NB4 (cell line): ENCODE results near the gene FTO.
A peak's percentile ranks its signal among the peaks of the same experiment; 100 is the strongest.
"Not testable (repeated sequence)": the region's sequence is repeated elsewhere in the genome, so short reads cannot be mapped to it uniquely, and the experiment has no call there.

ENCODE experiments used
- DNase-seq: peaks from one replicate; pipeline ENCODE4 v3.0.0; 2010; ENCODE audit warnings: low read depth
- H3K4me3 ChIP-seq: one replicate; pipeline ENCODE4 v1.5.1; 2011; ENCODE audit warnings: mild to moderate bottlenecking, low read depth, low read length, moderate library complexity
- MYC ChIP-seq: IDR thresholded peaks from 2 replicates; pipeline ENCODE4 v1.6.1; 2011; ENCODE audit warnings: low read depth, low read length
- POLR2A ChIP-seq: IDR thresholded peaks from 2 replicates; pipeline ENCODE4 v1.6.1; 2011; ENCODE audit warnings: mild to moderate bottlenecking; ENCODE audit not compliant: insufficient read length; ENCODE audit errors: extremely low read depth
- TF ChIP-seq, protein P1 (sequence below): IDR thresholded peaks from one replicate; pipeline ENCODE4 v1.5.1; 2012; ENCODE audit warnings: low read depth, low read length
- TF ChIP-seq, protein P2 (sequence below): IDR thresholded peaks from 2 replicates; pipeline ENCODE4 v1.6.1; 2011; ENCODE audit warnings: low read depth, low read length

The FTO gene

DNA sequence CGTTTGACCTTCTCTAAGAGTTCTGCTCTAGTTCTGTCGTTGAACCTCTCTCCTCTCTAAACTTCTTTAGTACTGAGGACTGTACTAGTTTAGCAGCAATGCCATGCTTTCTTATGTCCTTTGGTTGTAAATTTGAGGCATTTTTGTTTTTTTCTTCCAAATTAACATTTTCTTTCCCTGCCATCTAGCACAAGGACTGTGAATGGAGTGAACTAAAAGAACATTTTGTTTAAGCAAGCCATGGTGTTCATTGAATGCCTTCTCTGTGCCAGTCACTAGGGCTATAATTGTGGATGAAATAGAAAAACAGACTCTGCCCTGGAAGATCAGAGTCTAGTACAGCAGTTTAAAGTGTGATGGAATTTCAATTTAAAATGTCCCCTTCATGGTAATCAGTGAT lies 137.9 kb downstream of the FTO start:
- no peak overlapping the region for H3K4me3 ChIP-seq
- no peak for DNase-seq
- no peak for TF ChIP-seq MYC
- TF ChIP-seq, protein P1, sequence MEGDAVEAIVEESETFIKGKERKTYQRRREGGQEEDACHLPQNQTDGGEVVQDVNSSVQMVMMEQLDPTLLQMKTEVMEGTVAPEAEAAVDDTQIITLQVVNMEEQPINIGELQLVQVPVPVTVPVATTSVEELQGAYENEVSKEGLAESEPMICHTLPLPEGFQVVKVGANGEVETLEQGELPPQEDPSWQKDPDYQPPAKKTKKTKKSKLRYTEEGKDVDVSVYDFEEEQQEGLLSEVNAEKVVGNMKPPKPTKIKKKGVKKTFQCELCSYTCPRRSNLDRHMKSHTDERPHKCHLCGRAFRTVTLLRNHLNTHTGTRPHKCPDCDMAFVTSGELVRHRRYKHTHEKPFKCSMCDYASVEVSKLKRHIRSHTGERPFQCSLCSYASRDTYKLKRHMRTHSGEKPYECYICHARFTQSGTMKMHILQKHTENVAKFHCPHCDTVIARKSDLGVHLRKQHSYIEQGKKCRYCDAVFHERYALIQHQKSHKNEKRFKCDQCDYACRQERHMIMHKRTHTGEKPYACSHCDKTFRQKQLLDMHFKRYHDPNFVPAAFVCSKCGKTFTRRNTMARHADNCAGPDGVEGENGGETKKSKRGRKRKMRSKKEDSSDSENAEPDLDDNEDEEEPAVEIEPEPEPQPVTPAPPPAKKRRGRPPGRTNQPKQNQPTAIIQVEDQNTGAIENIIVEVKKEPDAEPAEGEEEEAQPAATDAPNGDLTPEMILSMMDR: no peak
- TF ChIP-seq, protein P2, sequence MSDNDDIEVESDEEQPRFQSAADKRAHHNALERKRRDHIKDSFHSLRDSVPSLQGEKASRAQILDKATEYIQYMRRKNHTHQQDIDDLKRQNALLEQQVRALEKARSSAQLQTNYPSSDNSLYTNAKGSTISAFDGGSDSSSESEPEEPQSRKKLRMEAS: no peak
- no peak for TF ChIP-seq POLR2A

DNA sequence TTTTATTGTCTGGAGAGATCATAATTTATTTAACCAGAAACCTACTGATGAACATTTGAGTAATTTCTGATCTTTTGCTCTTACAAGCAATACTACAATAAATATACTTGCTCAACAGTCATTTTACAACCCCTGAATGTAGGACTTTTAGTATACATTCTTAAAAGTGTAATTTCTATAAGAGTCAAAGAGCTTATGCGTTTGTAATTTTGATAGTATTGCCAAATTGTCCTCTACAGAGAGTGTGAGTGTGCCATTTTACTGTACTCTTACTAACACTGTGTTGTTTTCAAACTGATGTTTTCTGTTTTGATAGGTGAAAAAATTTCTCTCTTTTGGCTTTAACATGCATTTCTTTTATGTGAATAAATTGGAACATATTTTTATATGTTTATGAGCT lies 139.1 kb downstream of the FTO start:
- TF ChIP-seq, protein P1: no peak
- TF ChIP-seq, protein P2: no peak
- no peak for TF ChIP-seq MYC
- TF ChIP-seq POLR2A: no peak
- DNase-seq: no peak
- no peak overlapping the region for H3K4me3 ChIP-seq

DNA sequence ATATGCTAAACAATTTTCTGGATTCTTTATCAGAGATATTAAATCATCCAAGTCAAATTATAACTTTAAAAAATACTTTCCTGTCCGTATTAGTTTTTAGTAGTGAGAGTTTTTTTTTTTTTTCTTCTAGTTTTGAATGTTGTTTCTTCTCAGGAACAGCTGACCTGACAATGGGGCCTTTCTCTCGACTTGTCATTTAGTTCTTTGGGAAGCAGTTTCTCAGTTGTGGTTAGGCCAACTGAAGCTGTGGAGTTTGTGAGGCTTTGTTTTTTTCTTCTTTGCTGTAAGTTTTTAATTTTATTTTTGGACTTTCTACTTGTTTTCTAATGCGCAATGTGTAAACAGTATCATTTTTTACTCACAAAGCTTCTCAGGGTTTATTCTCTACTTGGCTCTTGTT lies 140.8 kb downstream of the FTO start:
- no peak overlapping the region for H3K4me3 ChIP-seq
- TF ChIP-seq POLR2A: no peak
- TF ChIP-seq, protein P1: no peak
- TF ChIP-seq, protein P2: no peak
- TF ChIP-seq MYC: no peak
- no peak for DNase-seq

DNA sequence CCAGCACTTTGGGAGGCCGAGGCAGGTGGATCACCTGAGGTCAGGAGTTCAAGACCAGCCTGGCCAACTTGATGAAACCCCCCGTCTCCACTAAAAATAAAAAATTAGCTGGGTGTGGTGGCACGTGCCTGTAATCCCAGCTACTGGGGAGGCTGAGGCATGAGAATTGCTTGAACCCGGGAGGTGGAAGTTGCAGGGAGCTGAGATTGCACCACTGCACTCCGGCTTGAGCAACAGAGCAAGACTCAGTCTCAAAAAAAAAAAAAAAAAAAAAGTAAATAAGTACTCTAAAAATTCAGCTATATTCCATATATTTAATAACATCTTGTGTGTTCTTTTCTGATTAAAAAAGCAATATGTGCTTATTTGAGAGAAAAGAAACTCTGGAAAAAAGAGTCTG lies 142.6 kb downstream of the FTO start:
- H3K4me3 ChIP-seq, DNase-seq: not testable (repeated sequence)

DNA sequence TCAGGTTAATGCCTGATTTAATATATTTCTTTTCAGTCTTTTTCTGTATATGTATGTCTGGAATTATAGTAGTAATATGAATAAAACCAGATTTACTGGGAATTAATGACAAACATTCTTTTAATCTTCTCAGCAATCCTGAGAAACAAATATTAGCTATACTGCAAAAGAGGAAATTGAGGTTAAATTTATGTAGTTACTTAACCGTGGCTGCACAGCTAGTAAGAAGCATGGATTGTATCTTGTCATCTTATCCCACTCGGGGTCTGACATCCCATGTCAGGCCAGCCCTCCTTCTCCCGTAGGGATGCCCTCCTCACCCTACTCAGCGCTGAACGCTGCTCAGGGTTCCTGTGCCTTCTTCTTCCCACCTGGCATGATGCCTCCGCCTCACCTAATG lies 143.0 kb downstream of the FTO start:
- TF ChIP-seq MYC (no peak), POLR2A (no peak)
- TF ChIP-seq, protein P2: no peak
- TF ChIP-seq, protein P1: no peak
- no peak overlapping the region for H3K4me3 ChIP-seq
- peak; percentile 16 for DNase-seq

DNA sequence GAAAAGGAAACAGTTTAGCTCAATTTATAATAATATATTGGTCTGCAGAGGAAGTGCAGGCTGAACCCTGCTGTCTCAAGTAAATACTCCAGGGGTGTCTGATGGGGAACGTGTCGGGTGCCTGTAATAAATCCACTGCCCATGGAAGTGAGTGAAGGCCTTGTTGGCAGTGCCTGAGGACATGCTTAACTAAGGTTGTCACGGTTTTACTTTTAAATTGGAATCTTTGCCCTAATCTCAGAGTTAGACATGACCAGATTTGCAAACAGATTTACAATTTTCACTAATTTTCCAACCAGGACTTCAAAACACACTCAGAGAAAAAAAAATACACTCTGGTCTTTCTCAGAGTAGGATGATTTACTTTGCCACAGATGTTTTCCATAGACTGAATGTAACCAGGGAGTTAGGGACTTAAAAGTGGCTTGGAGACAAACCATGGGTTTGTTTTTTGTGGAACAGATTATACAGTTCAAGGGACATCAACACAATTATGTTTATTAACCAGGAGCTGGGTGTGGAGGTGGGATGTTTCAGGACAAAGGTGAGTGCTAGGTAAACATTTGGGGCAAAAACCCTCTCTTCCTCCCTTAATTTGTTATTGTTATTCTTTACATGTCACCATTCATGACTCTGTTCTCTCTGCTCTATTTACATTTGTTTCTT lies 144.5 kb downstream of the FTO start:
- no peak for DNase-seq
- no peak overlapping the region for H3K4me3 ChIP-seq
- TF ChIP-seq MYC: no peak
- TF ChIP-seq, protein P2: no peak

DNA sequence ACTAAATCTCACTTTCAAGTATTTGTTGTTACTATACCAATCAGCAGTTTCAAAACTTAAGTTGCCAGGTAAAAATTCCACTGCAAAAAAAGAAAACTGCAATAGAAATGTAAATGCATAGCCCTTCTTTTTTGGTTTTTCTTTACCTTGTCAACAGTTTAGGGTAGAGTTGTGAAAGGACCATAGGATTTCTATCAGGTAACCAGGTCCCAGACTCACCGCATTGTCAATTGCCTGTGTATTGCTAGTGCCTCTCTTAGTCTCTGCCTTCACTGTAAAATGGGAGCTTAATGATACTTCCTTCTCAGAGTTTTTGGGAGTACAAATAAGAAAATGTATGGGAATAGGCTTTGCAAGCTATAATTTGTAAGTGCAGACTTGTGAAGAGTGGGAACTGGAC lies 145.0 kb downstream of the FTO start:
- no peak overlapping the region for H3K4me3 ChIP-seq

More for the DNA sequence above, 145.0 kb downstream of the FTO start:
- TF ChIP-seq, protein P2: no peak
- TF ChIP-seq, protein P1: no peak
- no peak for TF ChIP-seq MYC
- no peak for TF ChIP-seq POLR2A
- DNase-seq: no peak
